Choroid plexus epithelial cell (primary cell): ENCODE data around the gene MYO18B.

ENCODE experiments used
- DNase-seq: peaks from one replicate; pipeline ENCODE4 v3.0.0-alpha.2; 2010; ENCODE audit warnings: low read depth
- H3K4me3 ChIP-seq: 2 replicates; pipeline ENCODE4 v1.5.1; 2011; ENCODE audit warnings: low read depth, mild to moderate bottlenecking, control low read depth, low read length, moderate library complexity
- CTCF ChIP-seq: conservative IDR thresholded peaks from 2 replicates; pipeline ENCODE4 v1.5.1; 2011; ENCODE audit warnings: low read depth, mild to moderate bottlenecking, control low read depth, inconsistent platforms, low read length, moderate library complexity

Gene MYO18B

GRCh38 chr22:25696763-25697162 lies 45.2 kb upstream of the MYO18B start:
- no peak for TF ChIP-seq CTCF
- DNase-seq, result no peak
- H3K4me3 ChIP-seq, result no peak overlapping the region

DNA sequence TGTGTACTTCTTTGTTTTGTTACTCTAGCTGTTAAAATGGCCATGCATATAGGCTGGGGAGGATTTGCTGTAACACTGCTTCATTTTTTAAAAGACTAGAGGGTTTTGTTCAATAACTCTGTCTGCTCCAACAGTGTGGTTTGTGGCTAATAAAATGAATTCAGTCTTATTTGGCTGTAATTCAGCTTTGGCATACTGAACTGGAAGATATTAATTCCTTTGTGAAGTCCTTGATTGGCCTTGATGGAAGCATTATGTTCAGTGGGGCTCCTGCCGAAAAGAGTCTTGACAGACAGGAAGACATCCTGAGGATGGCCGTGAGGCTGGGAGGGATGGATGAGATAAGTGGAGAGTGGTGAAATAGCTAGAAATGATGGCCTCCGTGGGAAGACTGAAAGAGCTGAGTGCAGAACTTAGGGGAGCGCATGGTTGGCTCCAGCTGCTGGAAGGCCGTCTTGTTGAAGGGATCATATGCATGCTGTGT lies 44.8 kb upstream of the MYO18B start:
- DNase-seq, result no peak
- no peak for TF ChIP-seq CTCF
- H3K4me3 ChIP-seq, result no peak overlapping the region

- TF ChIP-seq CTCF, result no peak
- DNase-seq, result no peak
- H3K4me3 ChIP-seq, result no peak overlapping the region
These were observed 44.0 kb upstream of the MYO18B start for GRCh38 chr22:25697978-25698377.

GRCh38 chr22:25698461-25698860 lies 43.5 kb upstream of the MYO18B start:
- H3K4me3 ChIP-seq, result no peak overlapping the region
- no peak for TF ChIP-seq CTCF
- DNase-seq, result no peak

DNA sequence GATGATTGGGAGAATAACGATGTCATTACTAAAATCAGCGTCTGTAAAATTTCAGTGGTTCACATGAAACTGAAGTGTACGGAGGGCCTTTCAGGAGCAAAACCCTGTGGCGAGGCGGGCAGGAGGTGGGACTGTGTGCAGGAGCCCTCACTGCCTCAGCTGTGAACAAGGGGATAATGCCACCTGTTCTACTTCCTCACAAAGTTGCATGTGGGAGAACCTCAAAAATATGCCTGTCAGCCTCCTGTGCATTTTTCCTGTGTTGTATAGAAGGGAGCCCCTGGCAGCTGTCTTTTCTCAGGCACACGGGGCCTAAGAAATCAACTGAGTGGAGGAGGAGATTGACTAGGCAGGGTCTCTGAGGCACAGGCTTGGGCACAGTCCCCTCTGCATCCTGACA lies 43.0 kb upstream of the MYO18B start:
- H3K4me3 ChIP-seq, result no peak overlapping the region
- no peak for DNase-seq
- TF ChIP-seq CTCF, result no peak

DNA sequence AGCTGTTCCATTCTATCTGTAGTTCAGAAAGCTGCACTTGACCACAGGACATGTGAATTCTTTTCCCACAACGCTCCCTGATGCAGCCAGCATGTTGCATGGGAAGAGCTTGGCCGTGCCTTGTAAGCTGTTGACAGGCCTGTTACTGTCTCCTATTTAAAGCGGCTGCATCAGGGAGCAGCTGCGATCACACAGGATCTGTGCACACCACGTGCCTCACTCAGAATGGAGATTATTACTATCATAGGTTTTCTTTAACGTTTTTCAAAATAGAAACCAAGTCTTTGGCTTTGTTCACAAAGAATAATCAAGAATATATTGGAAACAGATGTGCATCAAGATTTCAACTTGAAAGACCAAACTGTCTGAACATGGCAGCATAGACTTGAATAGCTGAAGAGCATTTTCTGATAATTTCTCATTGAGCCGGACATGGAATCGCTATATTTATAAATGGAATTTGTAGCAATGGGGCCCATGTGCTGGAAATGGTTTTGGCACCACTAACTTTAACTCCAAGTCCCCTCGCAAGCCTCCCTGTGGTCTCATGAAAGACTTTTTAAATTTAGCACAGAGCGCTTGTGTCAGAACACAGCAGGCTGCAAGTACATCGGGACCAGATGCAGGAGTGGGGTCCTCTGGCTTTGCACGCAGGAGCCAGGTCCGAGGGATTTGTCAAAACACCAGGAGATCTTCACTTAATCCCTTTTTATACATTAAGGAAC lies 40.8 kb upstream of the MYO18B start:
- no peak overlapping the region for H3K4me3 ChIP-seq
- DNase-seq, result peak; percentile 26
- TF ChIP-seq CTCF, result no peak

GRCh38 chr22:25702040-25702439 lies 39.9 kb upstream of the MYO18B start:
- TF ChIP-seq CTCF, result peak; percentile 48
- DNase-seq, result peak; percentile 51
- H3K4me3 ChIP-seq, result no peak overlapping the region
